ES-I3 (cell line): ENCODE measurements around the gene TENM4.
"Not testable (repeated sequence)": the region's sequence is repeated elsewhere in the genome, so short reads cannot be mapped to it uniquely, and the experiment has no call there.

Experiments
- H3K36me3 ChIP-seq: 2 replicates; pipeline ENCODE4 v1.6.1; 2013; ENCODE audit warnings: mild to moderate bottlenecking, low read length, control low read depth, moderate library complexity; ENCODE audit not compliant: insufficient read depth
- H3K4me1 ChIP-seq: 2 replicates; pipeline ENCODE4 v1.6.1; 2013; ENCODE audit warnings: mild to moderate bottlenecking, control low read depth, low read length; ENCODE audit not compliant: insufficient read depth
- H3K9ac ChIP-seq: 2 replicates; pipeline ENCODE4 v1.6.1; 2013; ENCODE audit warnings: low read depth, mild to moderate bottlenecking, low read length, moderate library complexity
- H3K9me3 ChIP-seq: 2 replicates; pipeline ENCODE4 v1.6.1; 2013; ENCODE audit warnings: mild to moderate bottlenecking, low read length, moderate library complexity; ENCODE audit not compliant: control insufficient read depth, insufficient read depth

Gene TENM4

GRCh38 chr11:78901831-78902230, 539.0 kb downstream of the TENM4 start:
- Histone ChIP-seq H3K4me1 (no peaks in the 10 kb centered on the region), H3K9ac (no peak overlapping the region), H3K36me3 (no peaks in the 10 kb centered on the region), H3K9me3 (no peaks in the 10 kb centered on the region)

GRCh38 chr11:78898266-78898775, 542.5 kb downstream of the TENM4 start:
- Histone ChIP-seq H3K4me1 (no peaks in the 10 kb centered on the region), H3K9ac (no peak overlapping the region), H3K9me3 (no peaks in the 10 kb centered on the region), H3K36me3 (no peaks in the 10 kb centered on the region)

- no peaks in the 10 kb centered on the region for H3K4me1 ChIP-seq
- no peaks in the 10 kb centered on the region for H3K36me3 ChIP-seq
- H3K9me3 ChIP-seq, result no peaks in the 10 kb centered on the region
- no peak overlapping the region for H3K9ac ChIP-seq
Measured at GRCh38 chr11:78893996-78894395, 546.8 kb downstream of the TENM4 start.

DNA sequence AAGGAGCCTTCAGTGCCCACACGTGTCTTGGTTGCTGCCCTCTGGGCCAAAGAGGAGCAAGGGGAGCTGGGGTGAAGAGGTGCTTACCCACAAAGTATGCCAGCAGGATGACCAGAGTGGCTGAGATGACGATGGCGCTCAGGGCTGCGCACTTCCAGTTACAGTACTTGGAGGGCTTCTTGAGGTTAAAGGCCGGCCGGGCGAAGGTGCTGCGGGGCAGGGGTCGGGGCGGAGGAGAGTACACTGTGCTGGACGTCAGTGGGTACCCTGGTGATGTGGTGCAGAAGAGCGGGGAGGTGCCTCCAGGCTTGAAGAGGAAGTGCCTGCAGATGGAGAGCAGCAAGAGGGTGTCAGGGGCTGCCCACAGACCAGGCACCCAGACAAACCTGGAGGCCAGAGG, 551.1 kb downstream of the TENM4 start:
- Histone ChIP-seq H3K4me1 (no peaks in the 10 kb centered on the region), H3K9ac (no peak overlapping the region), H3K9me3 (no peaks in the 10 kb centered on the region), H3K36me3 (no peaks in the 10 kb centered on the region)

- no peaks in the 10 kb centered on the region for H3K36me3 ChIP-seq
- no peak overlapping the region for H3K9ac ChIP-seq
- no peaks in the 10 kb centered on the region for H3K9me3 ChIP-seq
- no peaks in the 10 kb centered on the region for H3K4me1 ChIP-seq
Measured at GRCh38 chr11:78886616-78887015, 554.2 kb downstream of the TENM4 start.

- H3K4me1 ChIP-seq, result no peaks in the 10 kb centered on the region
- H3K9ac ChIP-seq, result no peak overlapping the region
- peaks cover 3% of the 10 kb centered on the region; the same call in 1 of the 2 replicates for H3K9me3 ChIP-seq
- H3K36me3 ChIP-seq, result no peaks in the 10 kb centered on the region
Measured at GRCh38 chr11:78884761-78885160, 556.1 kb downstream of the TENM4 start.

DNA sequence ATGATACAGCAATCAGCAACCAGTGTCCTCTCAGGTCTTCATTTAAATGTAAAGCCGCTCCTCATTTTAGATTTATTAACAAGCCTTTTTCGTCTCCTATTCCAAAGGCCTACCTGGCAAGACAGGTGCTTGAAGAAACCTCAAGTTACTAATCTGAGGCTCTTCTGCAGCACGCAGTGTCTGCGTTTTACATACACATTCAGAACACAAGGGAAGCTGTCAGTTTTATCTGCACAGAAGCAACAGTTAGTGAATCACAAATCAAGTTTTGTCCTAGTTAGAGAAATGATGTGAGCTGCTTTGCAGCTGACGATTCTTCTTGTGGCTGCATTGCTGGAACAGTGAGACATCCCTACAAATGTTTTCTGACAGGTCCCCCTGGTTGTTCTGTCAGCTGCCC, 557.3 kb downstream of the TENM4 start:
- H3K36me3 ChIP-seq, result no peaks in the 10 kb centered on the region
- H3K4me1 ChIP-seq, result no peaks in the 10 kb centered on the region
- no peak overlapping the region for H3K9ac ChIP-seq
- H3K9me3 ChIP-seq, result peaks cover 7% of the 10 kb centered on the region

GRCh38 chr11:78879094-78879980, 561.5 kb downstream of the TENM4 start:
- not testable (repeated sequence) for H3K9ac ChIP-seq, H3K36me3 ChIP-seq, H3K4me1 ChIP-seq
- peaks cover 20% of the 10 kb centered on the region for H3K9me3 ChIP-seq

- no peaks in the 10 kb centered on the region for H3K36me3 ChIP-seq
- no peak overlapping the region for H3K9ac ChIP-seq
- H3K9me3 ChIP-seq, result peaks cover 20% of the 10 kb centered on the region
- H3K4me1 ChIP-seq, result no peaks in the 10 kb centered on the region
Measured at GRCh38 chr11:78878631-78879030, 562.2 kb downstream of the TENM4 start.

DNA sequence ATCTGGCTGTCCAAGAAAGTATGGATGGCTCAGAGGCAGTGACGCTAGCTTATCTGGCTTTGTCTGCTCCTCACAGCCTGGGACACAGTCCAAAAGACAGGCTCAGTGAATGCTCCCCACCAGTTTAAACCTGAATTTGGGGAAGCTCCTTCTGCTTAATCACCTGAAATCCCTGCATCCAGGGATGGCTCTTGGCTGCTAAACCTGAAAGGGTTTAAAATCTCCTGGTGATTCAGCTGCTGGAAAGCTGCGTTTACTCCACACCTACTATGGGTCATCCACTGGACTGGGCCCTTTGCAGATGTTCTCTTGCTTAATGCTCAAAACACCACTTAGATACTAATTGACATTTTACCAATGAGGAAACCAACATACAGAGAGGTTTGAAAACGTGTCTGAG, 564.2 kb downstream of the TENM4 start:
- Histone ChIP-seq H3K36me3 (no peaks in the 10 kb centered on the region), H3K4me1 (no peaks in the 10 kb centered on the region), H3K9me3 (peaks cover 20% of the 10 kb centered on the region), H3K9ac (no peak overlapping the region)

- no peaks in the 10 kb centered on the region for H3K9me3 ChIP-seq
- no peak overlapping the region for H3K9ac ChIP-seq
- peaks cover 10% of the 10 kb centered on the region; the same call in 1 of the 2 replicates for H3K4me1 ChIP-seq
- no peaks in the 10 kb centered on the region for H3K36me3 ChIP-seq
Measured at GRCh38 chr11:78870655-78871054, 570.2 kb downstream of the TENM4 start.

DNA sequence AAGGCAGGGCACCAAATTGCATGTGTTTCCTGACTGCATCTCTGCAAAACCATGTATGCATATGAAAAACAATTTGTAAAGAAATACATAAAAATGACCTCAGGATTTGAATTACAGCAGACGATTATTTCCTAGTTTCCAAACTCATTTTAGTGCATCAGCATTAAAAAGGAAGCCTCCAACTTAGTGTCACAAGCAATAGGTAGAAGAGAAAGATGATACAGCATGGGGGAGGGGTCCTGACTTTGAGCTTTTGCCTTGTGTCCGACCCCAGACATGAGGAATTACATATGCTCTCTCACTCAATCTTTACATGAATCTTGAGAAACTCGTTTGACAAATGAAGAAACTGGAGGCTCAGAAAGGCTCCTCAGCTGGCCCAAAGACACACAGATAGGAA, 571.5 kb downstream of the TENM4 start:
- no peaks in the 10 kb centered on the region for H3K36me3 ChIP-seq
- no peaks in the 10 kb centered on the region for H3K9me3 ChIP-seq
- no peak overlapping the region for H3K9ac ChIP-seq
- H3K4me1 ChIP-seq, result peaks cover 10% of the 10 kb centered on the region; the same call in 1 of the 2 replicates

- H3K36me3 ChIP-seq, result no peaks in the 10 kb centered on the region
- H3K9ac ChIP-seq, result no peak overlapping the region
- H3K4me1 ChIP-seq, result peaks cover 10% of the 10 kb centered on the region; the same call in 1 of the 2 replicates
- H3K9me3 ChIP-seq, result no peaks in the 10 kb centered on the region
Measured at GRCh38 chr11:78868563-78868962, 572.3 kb downstream of the TENM4 start.

DNA sequence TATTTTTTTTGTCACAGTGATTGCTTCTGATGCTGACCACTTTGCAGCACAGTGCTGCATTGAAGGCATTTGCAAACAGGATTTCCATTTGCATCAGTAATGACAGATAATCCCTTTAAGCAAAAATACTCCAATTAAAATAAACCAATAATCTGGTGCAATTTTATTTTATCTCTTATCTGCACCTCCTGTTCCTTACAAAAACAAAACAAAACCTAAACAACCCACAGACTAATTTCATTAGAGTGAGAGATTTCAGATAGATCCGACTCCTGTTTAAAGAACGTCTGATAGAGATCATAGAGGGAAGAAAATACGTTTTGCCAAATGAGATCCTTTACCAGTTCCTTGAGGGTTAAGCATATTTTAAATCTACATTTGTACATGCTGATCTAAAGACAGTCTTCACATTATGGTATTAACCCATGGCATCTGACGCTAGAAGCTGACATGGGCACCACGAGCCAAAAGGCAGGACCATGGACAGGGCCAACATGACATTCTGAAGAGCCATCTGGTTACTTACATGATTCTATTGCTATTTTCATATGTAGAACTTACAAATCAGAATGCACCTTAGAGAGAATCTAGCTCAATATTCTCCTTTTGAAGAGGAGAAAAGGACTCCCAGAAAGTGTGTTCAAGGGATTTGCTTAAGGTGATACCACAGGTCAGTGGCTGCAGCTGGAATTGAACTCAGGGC, 580.0 kb downstream of the TENM4 start:
- no peaks in the 10 kb centered on the region for H3K36me3 ChIP-seq
- H3K9ac ChIP-seq, result no peak overlapping the region
- H3K4me1 ChIP-seq, result no peaks in the 10 kb centered on the region
- no peaks in the 10 kb centered on the region for H3K9me3 ChIP-seq

- Histone ChIP-seq H3K4me1 (no peaks in the 10 kb centered on the region), H3K36me3 (no peaks in the 10 kb centered on the region), H3K9ac (no peak overlapping the region), H3K9me3 (no peaks in the 10 kb centered on the region)
Measured at GRCh38 chr11:78857688-78858087, 583.1 kb downstream of the TENM4 start.
